NCI-H748 treated with DMSO at 0.1 percent for 48 hours (cell line): ENCODE results near the gene RNF180.
"Not testable (repeated sequence)": the region's sequence is repeated elsewhere in the genome, so short reads cannot be mapped to it uniquely, and the experiment has no call there.

Experiments used
- DNase-seq: peaks from one replicate; lab custom pipeline; 2025; lab: John Stamatoyannopoulos, UW

RNF180 gene

DNA sequence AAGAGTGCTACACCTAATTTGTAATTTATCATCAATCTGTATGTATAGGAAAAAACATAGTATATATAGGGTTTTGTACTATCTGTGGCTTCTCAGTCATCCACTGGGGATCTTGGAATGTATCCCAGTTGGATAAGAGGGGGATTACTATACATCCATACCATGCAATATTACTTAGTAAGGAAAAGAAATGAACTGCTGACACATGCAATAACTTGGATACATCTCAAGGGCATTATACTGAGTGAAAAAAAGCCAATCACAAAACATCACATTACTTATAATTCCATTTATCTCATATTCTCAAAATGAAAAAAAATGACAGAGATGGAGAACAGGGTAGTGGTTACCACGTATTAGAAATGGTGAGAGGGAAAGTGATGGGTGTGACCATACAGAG, 231.9 kb downstream of the RNF180 start:
- DNase-seq, result no peak

DNA sequence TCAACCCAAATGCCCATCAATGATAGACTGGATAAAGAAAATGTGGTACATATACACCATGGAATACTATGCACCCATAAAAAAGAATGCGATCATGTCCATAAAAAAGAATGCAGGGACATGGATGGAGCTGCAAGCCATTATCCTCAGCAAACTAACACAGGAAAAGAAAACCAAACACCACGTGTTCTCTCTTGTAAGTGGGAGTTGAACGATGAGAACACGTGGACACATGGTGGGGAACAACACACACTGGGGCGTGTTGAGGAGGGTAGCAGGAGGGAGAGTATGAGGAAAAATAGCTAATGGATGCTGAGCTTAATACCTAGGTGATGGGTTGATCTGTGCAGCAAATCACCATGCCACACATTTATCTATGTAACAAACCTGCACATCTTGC, 233.1 kb downstream of the RNF180 start:
- not testable (repeated sequence) for DNase-seq

DNA sequence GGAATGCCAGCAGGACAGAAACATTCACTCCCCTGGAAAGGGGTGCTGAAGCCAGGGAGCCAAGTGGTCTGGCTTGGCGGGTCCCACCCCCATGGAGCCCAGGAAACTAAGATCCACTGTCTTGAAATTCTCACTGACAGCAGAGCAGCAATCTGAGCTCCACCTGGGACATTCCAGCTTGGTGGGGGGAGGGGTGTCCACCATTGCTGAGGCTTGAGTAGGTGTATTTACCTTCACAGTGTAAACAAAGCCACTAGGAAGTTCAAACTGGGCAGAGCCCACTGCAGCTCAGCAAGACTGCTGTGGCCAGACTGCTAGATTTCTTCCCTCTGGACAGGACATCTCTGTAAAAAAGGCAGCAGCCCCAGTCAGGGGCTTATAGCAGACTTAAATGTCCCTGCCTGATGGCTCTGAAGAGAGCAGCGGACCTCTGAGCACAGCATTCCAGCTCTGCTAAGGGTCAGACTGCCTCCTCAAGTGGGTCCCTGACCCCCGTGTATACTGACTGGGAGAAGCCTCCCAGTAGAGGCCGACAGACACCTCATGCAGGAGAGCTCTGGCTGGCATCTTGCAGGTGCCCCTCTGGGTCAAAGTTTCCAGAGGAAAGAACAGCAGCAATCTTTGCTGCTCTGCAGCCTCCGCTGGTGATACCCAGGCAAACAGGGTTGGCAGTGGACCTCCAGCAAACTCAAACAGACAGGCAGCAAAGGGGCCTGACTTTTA, 241.6 kb downstream of the RNF180 start:
- not testable (repeated sequence) for DNase-seq

DNA sequence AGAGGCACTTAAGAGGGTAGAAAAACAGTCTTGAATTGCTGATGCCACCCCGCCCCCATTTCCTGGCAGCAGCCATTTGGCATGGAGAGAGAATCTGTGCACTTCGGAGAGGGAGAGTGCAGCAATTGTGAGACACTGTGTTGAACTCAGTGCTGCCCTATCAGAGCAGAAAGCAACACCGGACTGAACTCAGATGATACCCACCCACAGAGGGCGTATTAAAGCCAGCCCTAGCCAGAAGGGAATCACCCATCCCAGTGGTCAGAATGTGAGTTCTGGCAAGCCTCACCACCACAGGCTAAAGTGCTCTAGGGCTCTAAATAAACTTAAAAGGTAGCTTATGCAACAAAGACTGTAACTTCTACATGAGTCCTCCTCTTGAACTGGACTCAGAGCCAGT, 251.7 kb downstream of the RNF180 start:
- DNase-seq, result no peak

DNA sequence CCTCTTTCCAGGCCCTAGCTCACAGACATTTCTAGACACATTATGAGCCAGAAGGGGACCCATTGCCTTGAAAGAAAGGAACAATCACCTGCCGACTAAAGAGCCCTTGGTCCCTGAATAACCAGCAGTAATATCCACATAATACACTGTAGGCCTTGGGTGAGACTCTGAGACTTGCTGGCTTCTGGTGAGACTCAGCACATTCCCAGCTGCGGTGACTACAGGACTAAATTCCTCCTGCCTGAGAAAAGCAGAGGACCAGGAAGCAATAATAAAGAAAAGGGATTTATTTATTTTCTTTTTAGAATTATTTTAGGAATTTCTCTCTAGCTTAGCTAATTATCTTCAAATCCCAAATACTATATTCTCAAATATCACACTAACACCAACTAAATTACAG, 252.4 kb downstream of the RNF180 start:
- no peak for DNase-seq
